Astrocyte (in vitro differentiated cells and primary cell): ENCODE measurements around the gene ANKRD62. TPM values are rescaled to one million over a fixed set of nuclear protein-coding genes. Genes with fewer than 3 reads are reported as not detected.

Experiments
- DNase-seq: peaks from one replicate; pipeline ENCODE4 v3.0.0-alpha.2; 2010; ENCODE audit warnings: low read depth
- FAIRE-seq: peaks from 2 replicates; lab custom pipeline; 2011; peaks lifted over from hg19 to GRCh38; lab: Jason Lieb, UNC
- H2AFZ ChIP-seq: 2 replicates; pipeline ENCODE4 v1.6.0; 2012; ENCODE audit warnings: low read depth, low read length, inconsistent platforms
- H3K27ac ChIP-seq: 2 replicates; pipeline ENCODE4 v1.5.1; 2011; ENCODE audit warnings: low read depth, low read length, inconsistent platforms
- H3K27me3 ChIP-seq: 2 replicates; pipeline ENCODE4 v1.6.0; 2011; ENCODE audit warnings: low read length, inconsistent platforms; ENCODE audit not compliant: insufficient read depth
- H3K36me3 ChIP-seq: 2 replicates; pipeline ENCODE4 v1.5.1; 2011; ENCODE audit warnings: low read length, inconsistent platforms; ENCODE audit not compliant: insufficient read depth
- H3K4me1 ChIP-seq: 2 replicates; pipeline ENCODE4 v1.5.1; 2011; ENCODE audit warnings: low read length, inconsistent platforms; ENCODE audit not compliant: insufficient read depth
- H3K4me2 ChIP-seq: 2 replicates; pipeline ENCODE4 v1.6.0; 2012; ENCODE audit warnings: low read length, inconsistent platforms
- H3K4me3 ChIP-seq: 2 replicates; pipeline ENCODE4 v1.5.1; 2011; ENCODE audit warnings: low read depth, mild to moderate bottlenecking, low read length, inconsistent platforms; ENCODE audit not compliant: insufficient read depth
- H3K79me2 ChIP-seq: 2 replicates; pipeline ENCODE4 v1.6.0; 2012; ENCODE audit warnings: mild to moderate bottlenecking, low read length, inconsistent platforms; ENCODE audit not compliant: insufficient read depth
- H3K9ac ChIP-seq: 2 replicates; pipeline ENCODE4 v1.6.0; 2012; ENCODE audit warnings: mild to moderate bottlenecking, low read length, inconsistent platforms
- H3K9me3 ChIP-seq: 2 replicates; pipeline ENCODE4 v1.5.1; 2012; ENCODE audit warnings: low read depth, mild to moderate bottlenecking, low read length, inconsistent platforms; ENCODE audit not compliant: insufficient read depth
- H4K20me1 ChIP-seq: 2 replicates; pipeline ENCODE4 v1.6.0; 2012; ENCODE audit warnings: low read length, inconsistent platforms; ENCODE audit not compliant: insufficient read depth
- H3K27ac Mint-ChIP-seq: one replicate; pipeline ENCODE4 v1.8.0; 2021; ENCODE audit warnings: mild to moderate bottlenecking, mixed read lengths; ENCODE audit not compliant: unreplicated experiment
- H3K27me3 Mint-ChIP-seq: one replicate; pipeline ENCODE4 v1.8.0; 2021; ENCODE audit warnings: low read depth, mixed read lengths; ENCODE audit not compliant: unreplicated experiment
- H3K36me3 Mint-ChIP-seq: one replicate; pipeline ENCODE4 v1.8.0; 2021; ENCODE audit warnings: low read depth, mixed read lengths; ENCODE audit not compliant: unreplicated experiment
- H3K4me1 Mint-ChIP-seq: one replicate; pipeline ENCODE4 v1.8.0; 2021; ENCODE audit warnings: low read depth, mixed read lengths; ENCODE audit not compliant: unreplicated experiment
- H3K4me3 Mint-ChIP-seq: one replicate; pipeline ENCODE4 v1.8.0; 2021; ENCODE audit warnings: mild to moderate bottlenecking, moderate library complexity, mixed read lengths; ENCODE audit not compliant: unreplicated experiment
- H3K9me3 Mint-ChIP-seq: one replicate; pipeline ENCODE4 v1.8.0; 2021; ENCODE audit warnings: mild to moderate bottlenecking, mixed read lengths; ENCODE audit not compliant: unreplicated experiment
- EZH2 ChIP-seq: IDR thresholded peaks from 2 replicates; pipeline ENCODE4 v1.6.1; 2012; ENCODE audit warnings: mild to moderate bottlenecking, low read length, inconsistent platforms; ENCODE audit not compliant: insufficient read depth
- total RNA-seq: library from RNA; stranded (reverse); gene quantifications from 2 replicates; pipeline ENCODE4 v1.2.1, GENCODE V29; 2021
- TF ChIP-seq, protein P1 (sequence below): IDR thresholded peaks from 2 replicates; pipeline ENCODE4 v1.5.1; 2011; ENCODE audit warnings: low read depth, mild to moderate bottlenecking, inconsistent platforms, low read length, moderate library complexity; ENCODE audit not compliant: insufficient read depth

Gene ANKRD62
- total RNA-seq, 1 donor from 2014 or later, result not detected

DNA sequence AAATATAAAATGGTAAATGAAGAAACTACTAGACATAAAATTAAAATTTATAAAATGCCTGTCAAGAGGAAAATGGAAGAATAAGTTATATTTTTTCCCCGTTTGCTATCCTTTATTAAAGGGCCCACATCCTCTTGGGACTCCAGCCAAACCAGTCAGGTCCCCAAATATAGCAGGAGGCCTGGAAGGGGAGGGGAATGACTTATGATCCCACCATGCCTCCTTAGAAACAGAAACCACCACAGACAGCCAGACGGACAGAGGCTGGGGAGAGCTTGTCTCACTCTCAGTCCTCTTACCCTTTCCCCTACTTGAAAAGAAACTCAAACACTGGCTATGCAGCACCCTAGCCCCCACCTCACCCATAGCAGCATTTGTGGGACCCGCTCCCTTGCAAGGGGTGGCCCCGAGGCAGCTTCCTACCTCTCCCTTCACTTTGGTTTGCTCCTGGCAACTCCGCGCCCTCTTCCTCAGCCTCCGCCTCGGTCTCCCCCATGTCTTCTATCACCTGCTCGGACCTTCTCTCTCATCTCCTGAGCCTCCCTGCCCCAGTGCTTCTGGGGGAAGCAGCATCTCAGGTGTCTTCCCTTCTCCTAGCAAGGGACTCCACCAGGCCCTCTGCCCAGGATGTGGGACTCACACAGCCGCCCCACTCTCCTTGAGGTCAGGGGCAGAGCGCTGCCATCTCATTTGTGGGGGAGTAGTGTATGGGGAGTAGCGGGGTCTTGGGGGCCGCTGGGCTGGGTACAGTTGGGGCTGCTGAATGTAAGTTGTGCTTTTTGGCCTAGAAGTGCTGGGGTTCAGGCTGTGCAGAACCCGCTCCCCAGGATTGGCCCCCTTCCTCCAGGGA lies 37.4 kb upstream of the ANKRD62 start:
- DNase-seq, result no peak
- peaks cover 2% of the 10 kb centered on the region for H3K27me3 Mint-ChIP-seq
- no peak overlapping the region for H3K4me3 ChIP-seq
- peak overlapping the region; percentile 6 for H3K4me3 Mint-ChIP-seq
- peaks cover 2% of the 10 kb centered on the region for H3K9me3 Mint-ChIP-seq
- peak overlapping the region; percentile 24 for H3K4me2 ChIP-seq
- no peak overlapping the region for H3K27ac ChIP-seq
- FAIRE-seq, result no peak
- H3K36me3 Mint-ChIP-seq, result no peaks in the 10 kb centered on the region
- H3K27ac Mint-ChIP-seq, result peak overlapping the region; percentile 54
- H3K4me1 Mint-ChIP-seq, result peaks cover 25% of the 10 kb centered on the region
- TF ChIP-seq EZH2, result no peak
- TF ChIP-seq, protein P1, sequence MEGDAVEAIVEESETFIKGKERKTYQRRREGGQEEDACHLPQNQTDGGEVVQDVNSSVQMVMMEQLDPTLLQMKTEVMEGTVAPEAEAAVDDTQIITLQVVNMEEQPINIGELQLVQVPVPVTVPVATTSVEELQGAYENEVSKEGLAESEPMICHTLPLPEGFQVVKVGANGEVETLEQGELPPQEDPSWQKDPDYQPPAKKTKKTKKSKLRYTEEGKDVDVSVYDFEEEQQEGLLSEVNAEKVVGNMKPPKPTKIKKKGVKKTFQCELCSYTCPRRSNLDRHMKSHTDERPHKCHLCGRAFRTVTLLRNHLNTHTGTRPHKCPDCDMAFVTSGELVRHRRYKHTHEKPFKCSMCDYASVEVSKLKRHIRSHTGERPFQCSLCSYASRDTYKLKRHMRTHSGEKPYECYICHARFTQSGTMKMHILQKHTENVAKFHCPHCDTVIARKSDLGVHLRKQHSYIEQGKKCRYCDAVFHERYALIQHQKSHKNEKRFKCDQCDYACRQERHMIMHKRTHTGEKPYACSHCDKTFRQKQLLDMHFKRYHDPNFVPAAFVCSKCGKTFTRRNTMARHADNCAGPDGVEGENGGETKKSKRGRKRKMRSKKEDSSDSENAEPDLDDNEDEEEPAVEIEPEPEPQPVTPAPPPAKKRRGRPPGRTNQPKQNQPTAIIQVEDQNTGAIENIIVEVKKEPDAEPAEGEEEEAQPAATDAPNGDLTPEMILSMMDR, result no peak
- no peaks in the 10 kb centered on the region for H3K9me3 ChIP-seq
- H3K4me1 ChIP-seq, result peaks cover 3% of the 10 kb centered on the region
- H3K27me3 ChIP-seq, result no peaks in the 10 kb centered on the region
- H2AFZ ChIP-seq, result peak overlapping the region; percentile 17
- H4K20me1 ChIP-seq, result no peaks in the 10 kb centered on the region
- no peak overlapping the region for H3K9ac ChIP-seq
- no peaks in the 10 kb centered on the region for H3K79me2 ChIP-seq
- H3K36me3 ChIP-seq, result no peaks in the 10 kb centered on the region

DNA sequence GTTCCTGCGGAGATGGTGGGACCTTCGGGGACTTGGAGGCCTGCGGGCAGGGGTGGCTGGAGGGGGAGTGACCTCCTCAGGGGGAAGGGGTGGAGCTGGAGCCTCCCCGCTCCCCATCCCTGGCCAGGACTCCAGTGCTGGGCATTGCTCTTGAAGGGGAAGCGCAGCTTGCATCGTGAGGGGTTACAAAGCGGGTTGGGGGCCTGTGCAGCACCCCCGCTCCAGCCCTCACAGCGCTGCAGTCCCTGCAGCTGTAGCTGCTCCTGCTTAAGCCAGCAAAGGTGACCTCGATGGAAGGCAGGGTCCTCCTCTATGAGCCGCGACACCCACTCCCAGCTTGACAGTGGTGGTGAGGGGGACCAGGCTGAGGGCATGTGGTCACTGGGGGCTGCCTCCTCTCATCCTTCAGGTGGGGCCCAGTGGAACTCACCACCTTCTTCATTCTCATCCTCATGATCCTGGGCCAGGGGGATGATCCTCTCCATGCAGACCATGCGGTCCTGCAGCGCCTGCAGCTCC lies 36.7 kb upstream of the ANKRD62 start:
- H3K79me2 ChIP-seq, result no peaks in the 10 kb centered on the region
- H2AFZ ChIP-seq, result no peak overlapping the region
- H3K4me1 ChIP-seq, result peaks cover 3% of the 10 kb centered on the region
- TF ChIP-seq EZH2, result no peak
- TF ChIP-seq, protein P1, result no peak
- H3K36me3 ChIP-seq, result no peaks in the 10 kb centered on the region
- no peaks in the 10 kb centered on the region for H3K9me3 ChIP-seq
- no peaks in the 10 kb centered on the region for H4K20me1 ChIP-seq
- H3K4me3 ChIP-seq, result no peak overlapping the region
- FAIRE-seq (no peak), DNase-seq (no peak)
- Mint-ChIP-seq H3K36me3 (no peaks in the 10 kb centered on the region), H3K4me3 (no peak overlapping the region), H3K27me3 (peaks cover 2% of the 10 kb centered on the region), H3K27ac (no peak overlapping the region), H3K9me3 (peaks cover 2% of the 10 kb centered on the region), H3K4me1 (peaks cover 20% of the 10 kb centered on the region)
- no peak overlapping the region for H3K27ac ChIP-seq
- no peak overlapping the region for H3K9ac ChIP-seq
- no peaks in the 10 kb centered on the region for H3K27me3 ChIP-seq
- H3K4me2 ChIP-seq, result no peak overlapping the region
